Superior temporal gyrus (tissue), 1 donor: ENCODE data around the gene GJC1.

Experiments used
- DNase-seq: peaks from one replicate; pipeline ENCODE4 v3.0.0-alpha.2; 2016; ENCODE audit errors: extremely low spot score

The GJC1 gene

DNA sequence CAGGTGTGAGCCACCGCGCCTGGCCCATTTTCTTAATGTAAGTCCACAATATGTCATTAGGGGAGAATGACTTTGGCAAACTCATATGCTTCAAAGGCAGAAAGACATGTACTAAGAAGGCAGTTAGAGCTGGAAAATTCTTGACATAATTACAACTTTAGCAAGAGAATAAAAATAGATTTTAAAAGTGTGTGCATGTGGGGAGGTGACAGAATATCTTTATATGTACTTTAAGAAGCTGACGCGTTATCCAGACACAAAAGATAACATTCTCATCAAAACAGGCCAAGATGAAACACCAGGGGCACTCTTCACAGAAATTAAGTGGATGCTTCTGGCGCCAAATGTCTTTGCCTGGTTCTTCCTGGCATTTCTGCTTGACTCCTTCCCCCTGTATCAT, 28.2 kb downstream of the GJC1 start:
- DNase-seq = no peak

- DNase-seq = no peak
Observed at GRCh38 chr17:44798356-44798755, 31.7 kb downstream of the GJC1 start.

GRCh38 chr17:44797802-44798201, 32.3 kb downstream of the GJC1 start:
- no peak for DNase-seq

- no peak for DNase-seq
Observed at GRCh38 chr17:44796731-44797130, 33.4 kb downstream of the GJC1 start.

GRCh38 chr17:44795928-44796327, 34.2 kb downstream of the GJC1 start:
- DNase-seq = no peak

DNA sequence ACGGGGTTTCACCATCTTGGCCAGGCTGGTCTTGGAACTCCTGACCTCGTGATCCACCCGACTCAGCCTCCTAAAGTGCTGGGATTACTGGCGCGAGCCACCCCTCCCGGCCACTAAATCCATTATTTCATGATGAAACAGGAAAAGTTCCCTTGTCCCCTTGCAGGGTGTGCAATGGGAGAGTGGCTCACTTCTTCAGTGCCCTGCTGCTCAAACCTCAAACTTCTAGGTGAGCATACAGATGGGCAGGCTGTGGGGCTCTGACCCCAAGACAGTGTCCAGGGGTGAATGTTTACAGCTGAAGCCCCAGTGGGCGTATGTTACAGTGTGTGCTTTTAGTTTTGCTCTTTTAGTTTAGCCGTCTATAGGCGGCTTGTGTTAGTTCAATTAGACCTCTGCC, 34.7 kb downstream of the GJC1 start:
- DNase-seq = no peak

GRCh38 chr17:44794851-44795413, 35.2 kb downstream of the GJC1 start:
- no peak for DNase-seq

DNA sequence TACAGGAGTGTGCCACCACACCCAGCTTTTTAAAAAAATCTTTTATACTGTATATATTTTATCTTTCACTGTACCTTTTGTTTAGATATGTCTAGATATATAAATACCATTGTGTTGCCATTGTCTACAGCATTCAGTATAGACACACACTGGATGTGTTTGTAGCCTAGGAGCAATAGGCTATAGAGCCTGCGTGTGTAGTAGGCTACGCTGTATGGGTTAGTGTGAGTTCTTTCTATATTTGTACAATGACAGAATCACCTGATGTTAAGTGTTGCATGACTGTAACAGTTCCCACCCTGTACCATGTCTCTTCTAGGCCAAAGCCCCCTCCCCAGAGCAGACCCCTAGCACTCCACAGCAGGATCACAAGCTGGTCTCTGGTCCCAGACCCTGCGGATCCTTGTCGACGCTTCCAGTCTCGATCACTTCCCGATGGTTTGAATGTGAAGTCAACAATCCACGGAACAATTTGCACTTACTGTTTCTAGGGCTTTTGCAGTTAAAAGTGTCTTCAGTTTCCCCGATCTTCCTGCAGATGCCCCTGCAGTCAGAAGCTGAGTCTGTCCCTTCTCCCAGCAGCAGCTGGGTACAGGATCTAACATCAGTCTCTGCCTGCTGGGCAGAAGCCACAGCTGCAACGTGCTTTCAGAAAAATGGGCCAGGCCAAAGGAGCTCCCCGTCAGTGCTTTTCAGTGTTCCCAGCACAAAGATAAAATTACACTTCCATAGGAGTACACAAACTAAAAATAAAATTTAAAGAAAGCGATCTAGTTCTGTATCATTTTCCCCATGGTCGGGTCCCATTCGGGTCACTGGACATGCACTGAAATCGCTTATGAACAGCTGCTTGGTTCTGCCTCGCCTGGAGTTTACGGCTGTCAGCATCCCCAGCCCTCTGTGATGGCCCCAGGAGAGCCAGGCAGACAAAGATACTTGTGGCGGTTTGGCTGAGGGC, 35.9 kb downstream of the GJC1 start:
- no peak for DNase-seq

GRCh38 chr17:44792276-44792675, 37.8 kb downstream of the GJC1 start:
- no peak for DNase-seq

DNA sequence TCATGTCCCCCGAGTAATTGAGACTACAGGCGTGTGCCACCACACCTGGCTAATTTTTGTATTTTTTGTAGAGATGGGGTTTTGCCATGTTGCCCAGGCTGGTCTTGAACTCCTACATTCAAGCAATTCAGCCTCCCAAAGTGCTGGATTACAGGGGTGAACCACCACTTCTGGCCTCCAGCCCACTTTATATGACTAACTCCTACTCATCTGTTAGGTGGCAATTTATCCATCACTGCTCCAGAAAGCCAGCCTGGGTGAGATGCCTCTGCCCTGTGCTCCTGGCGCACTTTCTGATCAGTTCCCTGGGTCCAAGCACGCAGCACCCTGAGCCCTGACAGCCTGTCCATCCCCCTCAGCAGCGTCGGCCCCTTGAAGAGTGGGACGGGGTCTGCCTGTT, 41.9 kb downstream of the GJC1 start:
- no peak for DNase-seq

GRCh38 chr17:44787271-44787940, 42.7 kb downstream of the GJC1 start:
- no peak for DNase-seq

GRCh38 chr17:44786551-44787081, 43.5 kb downstream of the GJC1 start:
- DNase-seq = peak; percentile 43

GRCh38 chr17:44785921-44786320, 44.2 kb downstream of the GJC1 start:
- DNase-seq = no peak

- no peak for DNase-seq
Observed at GRCh38 chr17:44782326-44782850, 47.7 kb downstream of the GJC1 start.

DNA sequence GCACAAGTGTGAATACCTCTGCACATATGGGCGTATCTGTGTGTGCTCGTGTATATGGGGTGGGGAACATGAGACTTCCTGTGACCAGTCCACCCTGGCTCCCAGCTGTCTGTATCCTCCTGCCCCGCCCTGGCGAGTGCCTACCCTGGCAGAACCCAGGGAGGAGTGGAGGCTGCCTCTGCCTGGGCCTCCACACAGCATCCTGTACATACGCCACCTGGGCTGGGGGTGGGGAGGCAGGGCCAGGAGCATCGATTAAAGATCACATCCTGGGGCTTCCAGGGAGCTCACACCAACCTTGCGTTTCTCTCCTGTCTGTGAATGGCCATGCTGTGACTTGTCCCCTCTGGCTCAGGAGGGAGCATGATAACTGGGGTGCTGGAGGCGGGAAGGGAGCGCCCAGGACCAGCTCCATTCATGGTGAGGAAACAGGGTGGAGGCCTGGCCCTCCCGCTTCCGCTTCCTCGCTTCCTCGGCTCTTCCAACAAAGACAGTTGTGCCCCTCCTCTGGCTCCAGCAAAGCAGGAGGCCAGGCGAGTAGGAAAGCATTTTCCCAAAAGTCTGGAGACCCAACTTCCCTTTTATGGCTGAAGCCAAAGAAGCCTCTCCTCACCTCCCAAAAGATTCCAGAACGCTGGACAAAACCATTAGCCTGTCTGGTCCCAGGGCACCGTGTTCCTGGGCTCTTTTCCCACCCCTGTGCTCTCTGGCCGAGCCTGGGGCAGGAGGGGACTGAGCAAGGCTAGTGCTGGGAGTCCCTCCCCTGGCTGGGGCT, 48.3 kb downstream of the GJC1 start:
- DNase-seq = no peak

GRCh38 chr17:44780845-44781480, 49.1 kb downstream of the GJC1 start:
- DNase-seq = no peak

DNA sequence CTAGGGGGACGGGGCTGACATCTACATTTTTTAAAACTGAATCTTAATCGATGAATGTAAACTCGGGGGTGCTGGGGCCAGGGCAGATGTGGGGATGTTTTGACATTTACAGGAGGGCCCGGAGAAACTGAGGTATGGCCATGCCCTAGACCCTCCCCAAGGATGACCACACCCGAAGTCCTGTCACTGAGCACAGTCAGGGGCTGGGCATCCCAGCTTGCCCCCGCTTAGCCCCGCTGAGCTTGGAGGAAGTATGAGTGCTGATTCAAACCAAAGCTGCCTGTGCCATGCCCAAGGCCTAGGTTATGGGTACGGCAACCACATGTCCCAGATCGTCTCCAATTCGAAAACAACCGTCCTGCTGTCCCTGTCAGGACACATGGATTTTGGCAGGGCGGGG, 49.9 kb downstream of the GJC1 start:
- DNase-seq = no peak

DNA sequence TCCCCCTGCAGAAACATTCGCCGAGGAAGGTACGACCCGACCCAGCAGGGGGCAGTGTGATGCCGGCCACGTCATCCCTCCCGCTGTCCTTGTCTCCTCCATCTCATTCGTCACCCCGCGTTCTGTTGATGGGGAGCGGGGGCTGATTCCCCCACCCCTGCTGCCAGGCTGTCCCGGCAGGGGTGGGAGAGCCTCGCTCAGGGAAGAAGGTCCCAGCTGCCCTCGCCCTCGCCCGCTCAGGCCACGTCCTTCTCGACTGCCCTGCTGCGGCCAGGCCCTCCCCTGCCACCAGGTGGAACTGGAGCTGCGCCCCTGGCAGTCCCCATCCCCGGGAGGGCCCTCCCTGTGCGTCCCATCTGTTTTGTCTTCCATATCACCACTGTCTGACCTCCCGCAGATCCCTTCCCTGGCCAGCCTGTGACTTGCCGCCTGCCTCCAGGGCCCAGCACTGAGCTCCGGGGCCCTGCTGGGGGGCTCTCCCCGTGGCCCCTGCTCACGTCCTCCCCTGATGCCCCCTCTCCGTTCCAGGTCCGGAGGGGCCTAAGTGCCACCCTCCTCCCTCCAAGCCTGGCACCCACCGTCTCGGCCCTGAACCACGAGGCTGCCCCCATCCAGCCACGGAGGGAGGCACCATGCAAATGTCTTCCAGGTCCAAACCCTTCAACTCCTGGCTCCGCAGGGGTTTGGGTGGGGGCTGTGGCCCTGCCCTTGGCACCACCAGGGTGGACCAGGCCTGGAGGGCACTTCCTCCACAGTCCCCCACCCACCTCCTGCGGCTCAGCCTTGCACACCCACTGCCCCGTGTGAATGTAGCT, 50.7 kb downstream of the GJC1 start:
- DNase-seq = peak; percentile 88

DNA sequence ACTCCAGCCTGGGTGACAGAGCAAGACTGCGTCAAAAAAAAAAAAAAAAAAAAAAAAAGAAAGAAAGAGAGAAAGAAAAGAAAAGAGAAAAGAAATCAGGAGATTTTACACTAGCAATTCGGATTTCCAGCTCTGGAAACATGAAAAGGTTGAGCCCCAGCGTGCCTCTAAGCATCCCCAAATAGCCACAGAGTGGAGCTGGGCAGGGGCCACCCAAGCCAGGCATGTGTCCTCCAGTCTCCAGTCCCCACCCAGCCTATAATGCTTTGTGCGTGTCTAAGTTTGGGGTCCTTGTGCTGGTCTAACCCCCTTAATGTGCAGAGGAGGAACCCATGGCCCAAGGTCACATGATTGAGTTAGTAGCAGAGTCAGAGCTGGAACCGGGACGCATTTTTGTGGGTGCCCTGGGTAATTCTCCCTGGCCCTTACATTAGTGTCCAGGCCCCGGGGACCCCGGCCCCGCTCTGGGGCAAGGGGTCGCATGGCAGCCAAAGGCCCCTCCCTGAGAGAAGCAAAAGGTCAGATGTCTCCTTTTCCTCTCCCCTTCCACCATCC, 51.4 kb downstream of the GJC1 start:
- DNase-seq = no peak
